ENCODE data around the gene MACO1.
"Not testable (repeated sequence)": the region's sequence is repeated elsewhere in the genome, so short reads cannot be mapped to it uniquely, and the experiment has no call there.

The MACO1 gene

GRCh38 chr1:25458541-25459298, 28.0 kb downstream of the MACO1 start:
- DNase-seq: no peak

GRCh38 chr1:25460020-25460419, 29.3 kb downstream of the MACO1 start:
- DNase-seq: no peak

- DNase-seq: not testable (repeated sequence)
Observed at GRCh38 chr1:25460816-25461215, 30.1 kb downstream of the MACO1 start.

GRCh38 chr1:25461849-25462248, 31.2 kb downstream of the MACO1 start:
- DNase-seq: no peak

- DNase-seq: no peak
Observed at GRCh38 chr1:25462732-25463131, 32.0 kb downstream of the MACO1 start.

GRCh38 chr1:25467193-25467592, 36.5 kb downstream of the MACO1 start:
- no peak for DNase-seq

GRCh38 chr1:25467616-25468015, 36.9 kb downstream of the MACO1 start:
- no peak for DNase-seq

- no peak for DNase-seq
Observed at GRCh38 chr1:25468033-25468432, 37.3 kb downstream of the MACO1 start.

GRCh38 chr1:25469177-25469576, 38.5 kb downstream of the MACO1 start:
- no peak for DNase-seq

- DNase-seq: peak; percentile 16
Observed at GRCh38 chr1:25472471-25472870, 41.8 kb downstream of the MACO1 start.

- DNase-seq: no peak
Observed at GRCh38 chr1:25473653-25474225, 43.0 kb downstream of the MACO1 start.

GRCh38 chr1:25474439-25475047, 43.8 kb downstream of the MACO1 start:
- DNase-seq: no peak

GRCh38 chr1:25476186-25477097, 45.7 kb downstream of the MACO1 start:
- DNase-seq: no peak

- no peak for DNase-seq
Observed at GRCh38 chr1:25477448-25478034, 46.8 kb downstream of the MACO1 start.

- DNase-seq: no peak
Observed at GRCh38 chr1:25478633-25479032, 47.9 kb downstream of the MACO1 start.

GRCh38 chr1:25481625-25482024, 50.9 kb downstream of the MACO1 start:
- no peak for DNase-seq

GRCh38 chr1:25482211-25482610, 51.5 kb downstream of the MACO1 start:
- no peak for DNase-seq

GRCh38 chr1:25484096-25484495, 53.4 kb downstream of the MACO1 start:
- no peak for DNase-seq

GRCh38 chr1:25484533-25484932, 53.8 kb downstream of the MACO1 start:
- DNase-seq: no peak

GRCh38 chr1:25485536-25486411, 55.1 kb downstream of the MACO1 start:
- no peak for DNase-seq

GRCh38 chr1:25486602-25487001, 55.9 kb downstream of the MACO1 start:
- no peak for DNase-seq

GRCh38 chr1:25487628-25488027, 56.9 kb downstream of the MACO1 start:
- DNase-seq: no peak

All from stimulated activated CD4-positive, alpha-beta T cell treated with anti-CD3 and anti-CD28 coated beads, Interleukin-1b, Interleukin-23, amount 100 ng/mL, for 48 hours (primary cell).